CD4-positive, alpha-beta T cell treated with Interleukin-4 for 1 hour (primary cell): Measurements from ENCODE around the gene CLCN1.
"Not testable (repeated sequence)": the region's sequence is repeated elsewhere in the genome, so short reads cannot be mapped to it uniquely, and the experiment has no call there.

Experiments used
- DNase-seq, 2 donors: peaks; one replicate each; pipeline ENCODE4 v3.0.0-alpha.2; 2020 to 2022

The CLCN1 gene

GRCh38 chr7:143315776-143316175, at the start of gene CLCN1:
Gene CLCN1, plus strand, starts transcription at chr7:143316111. Its CDS starts 102 bp downstream, at chr7:143316213.
- no peak for DNase-seq

GRCh38 chr7:143269251-143269650, 46.7 kb upstream of the CLCN1 start:
- no peak for DNase-seq

GRCh38 chr7:143271240-143271639, 44.7 kb upstream of the CLCN1 start:
- no peak for DNase-seq

GRCh38 chr7:143272871-143273270, 43.0 kb upstream of the CLCN1 start:
- DNase-seq: no peak

GRCh38 chr7:143279186-143280098, 36.5 kb upstream of the CLCN1 start:
- DNase-seq: peak in 1 of 2 donors; percentile 75

GRCh38 chr7:143280160-143280559, 35.8 kb upstream of the CLCN1 start:
- DNase-seq: no peak

GRCh38 chr7:143280566-143280965, 35.3 kb upstream of the CLCN1 start:
- DNase-seq: no peak

GRCh38 chr7:143281529-143281928, 34.4 kb upstream of the CLCN1 start:
- no peak for DNase-seq

GRCh38 chr7:143282124-143282523, 33.8 kb upstream of the CLCN1 start:
- no peak for DNase-seq

- DNase-seq: no peak
Measured at GRCh38 chr7:143283381-143283780, 32.5 kb upstream of the CLCN1 start.

GRCh38 chr7:143284591-143285469, 31.1 kb upstream of the CLCN1 start, which contains the start of gene TMEM139:
Gene TMEM139, plus strand, starts transcription at chr7:143284958. Its CDS starts 1,000 bp downstream, at chr7:143285958.
- no peak for DNase-seq

- no peak for DNase-seq
Measured at GRCh38 chr7:143285470-143285778, 30.5 kb upstream of the CLCN1 start.

GRCh38 chr7:143285806-143286521, 29.9 kb upstream of the CLCN1 start:
- DNase-seq: no peak

- DNase-seq: no peak
Measured at GRCh38 chr7:143286522-143286890, 29.4 kb upstream of the CLCN1 start.

GRCh38 chr7:143287339-143287934, 28.5 kb upstream of the CLCN1 start:
- no peak for DNase-seq

GRCh38 chr7:143287935-143288826, 27.7 kb upstream of the CLCN1 start, which contains the start of gene CASP2:
Gene CASP2, plus strand, starts transcription at chr7:143288351. Its CDS starts 105 bp downstream, at chr7:143288456.
- peak; percentile 99 for DNase-seq

GRCh38 chr7:143288836-143289235, 27.1 kb upstream of the CLCN1 start:
- DNase-seq: no peak

GRCh38 chr7:143289421-143289820, 26.5 kb upstream of the CLCN1 start:
- DNase-seq: no peak

- not testable (repeated sequence) for DNase-seq
Measured at GRCh38 chr7:143289888-143290287, 26.0 kb upstream of the CLCN1 start.

- no peak for DNase-seq
Measured at GRCh38 chr7:143290293-143290692, 25.6 kb upstream of the CLCN1 start.

- DNase-seq: no peak
Measured at GRCh38 chr7:143292876-143293275, 23.0 kb upstream of the CLCN1 start.
